ENCODE results near the gene GRID2. TPM values are rescaled to one million over a fixed set of nuclear protein-coding genes. Genes with fewer than 3 reads are reported as not detected.

The GRID2 gene
- polyA plus RNA-seq, 1 donor from 2014 or later, result 14.9 TPM

DNA sequence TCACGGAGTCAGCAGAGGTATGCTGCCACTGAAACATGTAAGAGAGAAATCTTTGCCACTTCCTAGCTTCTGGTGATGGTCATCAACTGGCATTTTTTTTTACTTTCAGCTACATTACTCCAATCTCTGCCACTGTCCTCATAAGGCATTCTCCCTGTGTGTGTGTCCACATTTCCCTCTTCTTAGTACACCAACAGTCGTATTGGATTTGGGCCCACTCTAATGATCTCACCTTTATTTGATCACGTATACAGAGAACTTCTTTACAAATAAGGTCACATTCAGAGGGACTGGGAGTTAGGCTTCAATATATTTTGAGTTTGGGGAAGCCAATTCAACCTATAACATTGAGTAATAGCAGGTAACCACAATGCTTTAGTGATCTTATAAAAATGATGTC, 649.1 kb downstream of the GRID2 start:
- H3F3A ChIP-seq (ENCODE audit: insufficient read depth, low read length, poor library complexity, severe bottlenecking), result no peaks in the 10 kb centered on the region
- H3K79me2 ChIP-seq (replicated peaks; ENCODE audit: insufficient read depth, low read length), result no peaks in the 10 kb centered on the region
- TF ChIP-seq, protein P1, sequence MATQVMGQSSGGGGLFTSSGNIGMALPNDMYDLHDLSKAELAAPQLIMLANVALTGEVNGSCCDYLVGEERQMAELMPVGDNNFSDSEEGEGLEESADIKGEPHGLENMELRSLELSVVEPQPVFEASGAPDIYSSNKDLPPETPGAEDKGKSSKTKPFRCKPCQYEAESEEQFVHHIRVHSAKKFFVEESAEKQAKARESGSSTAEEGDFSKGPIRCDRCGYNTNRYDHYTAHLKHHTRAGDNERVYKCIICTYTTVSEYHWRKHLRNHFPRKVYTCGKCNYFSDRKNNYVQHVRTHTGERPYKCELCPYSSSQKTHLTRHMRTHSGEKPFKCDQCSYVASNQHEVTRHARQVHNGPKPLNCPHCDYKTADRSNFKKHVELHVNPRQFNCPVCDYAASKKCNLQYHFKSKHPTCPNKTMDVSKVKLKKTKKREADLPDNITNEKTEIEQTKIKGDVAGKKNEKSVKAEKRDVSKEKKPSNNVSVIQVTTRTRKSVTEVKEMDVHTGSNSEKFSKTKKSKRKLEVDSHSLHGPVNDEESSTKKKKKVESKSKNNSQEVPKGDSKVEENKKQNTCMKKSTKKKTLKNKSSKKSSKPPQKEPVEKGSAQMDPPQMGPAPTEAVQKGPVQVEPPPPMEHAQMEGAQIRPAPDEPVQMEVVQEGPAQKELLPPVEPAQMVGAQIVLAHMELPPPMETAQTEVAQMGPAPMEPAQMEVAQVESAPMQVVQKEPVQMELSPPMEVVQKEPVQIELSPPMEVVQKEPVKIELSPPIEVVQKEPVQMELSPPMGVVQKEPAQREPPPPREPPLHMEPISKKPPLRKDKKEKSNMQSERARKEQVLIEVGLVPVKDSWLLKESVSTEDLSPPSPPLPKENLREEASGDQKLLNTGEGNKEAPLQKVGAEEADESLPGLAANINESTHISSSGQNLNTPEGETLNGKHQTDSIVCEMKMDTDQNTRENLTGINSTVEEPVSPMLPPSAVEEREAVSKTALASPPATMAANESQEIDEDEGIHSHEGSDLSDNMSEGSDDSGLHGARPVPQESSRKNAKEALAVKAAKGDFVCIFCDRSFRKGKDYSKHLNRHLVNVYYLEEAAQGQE (IDR thresholded peaks at IDR 0.05; ENCODE audit: borderline replicate concordance), result no peak
- TF ChIP-seq TAF1 (IDR thresholded peaks at IDR 0.05; ENCODE audit: low read depth) (no peak), RAD21 (conservative IDR thresholded peaks at IDR 0.05) (no peak), SMC3 (conservative IDR thresholded peaks at IDR 0.05; ENCODE audit: poor library complexity) (no peak), MXI1 (conservative IDR thresholded peaks at IDR 0.05; ENCODE audit: poor library complexity, severe bottlenecking) (no peak), EZH2 (IDR thresholded peaks at IDR 0.05; ENCODE audit: borderline replicate concordance, insufficient read depth, low read length, poor library complexity, severe bottlenecking) (no peak), EP300 (conservative IDR thresholded peaks at IDR 0.05; ENCODE audit: poor library complexity, severe bottlenecking) (no peak)
- no peaks in the 10 kb centered on the region for H3K36me3 ChIP-seq (ENCODE audit: insufficient read depth, low read length)
- peaks cover 6% of the 10 kb centered on the region for H3K9me3 ChIP-seq (ENCODE audit: low read length)
- no peak overlapping the region for H2AFZ ChIP-seq (ENCODE audit: low read depth, low read length)
- no peaks in the 10 kb centered on the region for H3K9me2 ChIP-seq (ENCODE audit: insufficient read depth, low read length)
- H3K9ac ChIP-seq (ENCODE audit: low read length), result no peak overlapping the region
- no peaks in the 10 kb centered on the region for H4K20me1 ChIP-seq (ENCODE audit: insufficient read depth)
- no peak overlapping the region for H3K27ac ChIP-seq (ENCODE audit: low read length)
- H3K4me2 ChIP-seq (ENCODE audit: low read length), result no peak overlapping the region
- no peaks in the 10 kb centered on the region for H3K27me3 ChIP-seq (ENCODE audit: insufficient read depth, low read depth, low read length)
- H3K4me3 ChIP-seq (ENCODE audit: low read length), result no peak overlapping the region

DNA sequence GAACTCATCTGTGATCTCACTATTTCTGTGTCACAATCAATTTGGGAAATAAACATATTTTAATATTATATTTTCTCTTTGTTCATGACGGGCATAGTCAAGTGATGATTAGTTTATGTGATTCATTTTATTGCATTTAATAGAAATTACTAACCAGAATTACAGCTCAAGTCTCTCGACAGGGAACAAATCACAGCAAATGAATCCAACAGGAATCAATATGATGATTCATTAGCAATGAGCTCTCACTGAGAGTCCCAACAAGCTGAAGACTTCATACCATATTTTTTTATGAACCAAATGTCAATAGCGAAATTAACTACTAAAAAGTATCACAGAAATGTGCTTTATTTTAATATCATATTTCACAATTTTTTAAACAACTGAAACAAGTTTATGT, 649.7 kb downstream of the GRID2 start:
- Histone ChIP-seq H3K9ac (ENCODE audit: low read length) (no peak overlapping the region), H3K79me2 (replicated peaks; ENCODE audit: insufficient read depth, low read length) (no peaks in the 10 kb centered on the region), H3K27ac (ENCODE audit: low read length) (no peak overlapping the region), H3K9me2 (ENCODE audit: insufficient read depth, low read length) (no peaks in the 10 kb centered on the region), H3K4me3 (ENCODE audit: low read length) (no peak overlapping the region), H3K9me3 (ENCODE audit: low read length) (peaks cover 6% of the 10 kb centered on the region), H3F3A (ENCODE audit: insufficient read depth, low read length, poor library complexity, severe bottlenecking) (no peaks in the 10 kb centered on the region), H4K20me1 (ENCODE audit: insufficient read depth) (no peaks in the 10 kb centered on the region), H2AFZ (ENCODE audit: low read depth, low read length) (no peak overlapping the region), H3K27me3 (ENCODE audit: insufficient read depth, low read depth, low read length) (no peaks in the 10 kb centered on the region), H3K36me3 (ENCODE audit: insufficient read depth, low read length) (no peaks in the 10 kb centered on the region), H3K4me2 (ENCODE audit: low read length) (no peak overlapping the region)
- TF ChIP-seq RAD21 (conservative IDR thresholded peaks at IDR 0.05) (no peak), SMC3 (conservative IDR thresholded peaks at IDR 0.05; ENCODE audit: poor library complexity) (no peak), EZH2 (IDR thresholded peaks at IDR 0.05; ENCODE audit: borderline replicate concordance, insufficient read depth, low read length, poor library complexity, severe bottlenecking) (no peak), MXI1 (conservative IDR thresholded peaks at IDR 0.05; ENCODE audit: poor library complexity, severe bottlenecking) (no peak), EP300 (conservative IDR thresholded peaks at IDR 0.05; ENCODE audit: poor library complexity, severe bottlenecking) (no peak), POLR2AphosphoS5 (IDR thresholded peaks at IDR 0.05) (no peak)

DNA sequence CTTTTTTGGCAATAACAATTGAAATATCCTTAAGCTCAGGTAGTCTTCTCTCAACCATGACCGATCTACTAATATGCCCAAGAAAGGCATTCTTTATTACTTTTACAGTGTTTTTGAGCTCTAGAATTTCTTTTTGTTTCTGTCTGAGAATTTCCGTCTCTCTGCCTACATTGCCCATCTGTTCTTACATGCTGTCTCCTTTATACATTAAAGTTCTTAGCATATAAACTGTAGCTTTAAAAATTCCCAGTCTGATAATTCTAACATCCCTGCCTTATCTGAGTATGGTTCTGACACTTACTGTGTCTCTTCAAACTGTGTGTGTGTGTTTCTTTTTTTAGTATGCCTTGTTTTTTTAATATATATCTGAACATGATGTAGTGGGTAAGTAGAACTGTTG, 658.1 kb downstream of the GRID2 start:
- Histone ChIP-seq H3K79me2 (replicated peaks; ENCODE audit: insufficient read depth, low read length) (no peaks in the 10 kb centered on the region), H3K9ac (ENCODE audit: low read length) (no peak overlapping the region), H3K27ac (ENCODE audit: low read length) (no peak overlapping the region), H2AFZ (ENCODE audit: low read depth, low read length) (no peak overlapping the region), H3K9me2 (ENCODE audit: insufficient read depth, low read length) (no peaks in the 10 kb centered on the region), H3K27me3 (ENCODE audit: insufficient read depth, low read depth, low read length) (no peaks in the 10 kb centered on the region), H3F3A (ENCODE audit: insufficient read depth, low read length, poor library complexity, severe bottlenecking) (no peaks in the 10 kb centered on the region), H3K9me3 (ENCODE audit: low read length) (no peaks in the 10 kb centered on the region), H3K4me3 (ENCODE audit: low read length) (no peak overlapping the region), H3K36me3 (ENCODE audit: insufficient read depth, low read length) (no peaks in the 10 kb centered on the region), H4K20me1 (ENCODE audit: insufficient read depth) (no peaks in the 10 kb centered on the region), H3K4me2 (ENCODE audit: low read length) (no peak overlapping the region)
- no peak for TF ChIP-seq RAD21 (conservative IDR thresholded peaks at IDR 0.05)
- TF ChIP-seq MXI1 (conservative IDR thresholded peaks at IDR 0.05; ENCODE audit: poor library complexity, severe bottlenecking), result no peak
- no peak for TF ChIP-seq POLR2AphosphoS5 (IDR thresholded peaks at IDR 0.05)
- no peak for TF ChIP-seq EZH2 (IDR thresholded peaks at IDR 0.05; ENCODE audit: borderline replicate concordance, insufficient read depth, low read length, poor library complexity, severe bottlenecking)
- TF ChIP-seq TAF1 (IDR thresholded peaks at IDR 0.05; ENCODE audit: low read depth), result no peak
- no peak for TF ChIP-seq EP300 (conservative IDR thresholded peaks at IDR 0.05; ENCODE audit: poor library complexity, severe bottlenecking)
- TF ChIP-seq, protein P1 (IDR thresholded peaks at IDR 0.05; ENCODE audit: borderline replicate concordance), result no peak
- TF ChIP-seq, protein P2, sequence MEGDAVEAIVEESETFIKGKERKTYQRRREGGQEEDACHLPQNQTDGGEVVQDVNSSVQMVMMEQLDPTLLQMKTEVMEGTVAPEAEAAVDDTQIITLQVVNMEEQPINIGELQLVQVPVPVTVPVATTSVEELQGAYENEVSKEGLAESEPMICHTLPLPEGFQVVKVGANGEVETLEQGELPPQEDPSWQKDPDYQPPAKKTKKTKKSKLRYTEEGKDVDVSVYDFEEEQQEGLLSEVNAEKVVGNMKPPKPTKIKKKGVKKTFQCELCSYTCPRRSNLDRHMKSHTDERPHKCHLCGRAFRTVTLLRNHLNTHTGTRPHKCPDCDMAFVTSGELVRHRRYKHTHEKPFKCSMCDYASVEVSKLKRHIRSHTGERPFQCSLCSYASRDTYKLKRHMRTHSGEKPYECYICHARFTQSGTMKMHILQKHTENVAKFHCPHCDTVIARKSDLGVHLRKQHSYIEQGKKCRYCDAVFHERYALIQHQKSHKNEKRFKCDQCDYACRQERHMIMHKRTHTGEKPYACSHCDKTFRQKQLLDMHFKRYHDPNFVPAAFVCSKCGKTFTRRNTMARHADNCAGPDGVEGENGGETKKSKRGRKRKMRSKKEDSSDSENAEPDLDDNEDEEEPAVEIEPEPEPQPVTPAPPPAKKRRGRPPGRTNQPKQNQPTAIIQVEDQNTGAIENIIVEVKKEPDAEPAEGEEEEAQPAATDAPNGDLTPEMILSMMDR (IDR thresholded peaks at IDR 0.05; ENCODE audit: poor library complexity, severe bottlenecking), result no peak
- TF ChIP-seq SMC3 (conservative IDR thresholded peaks at IDR 0.05; ENCODE audit: poor library complexity), result no peak

Data from neural cell (in vitro differentiated cells).